Effector CD8-positive, alpha-beta T cell (primary cell): ENCODE data around the gene ZNF490.
"Not testable (repeated sequence)": the region's sequence is repeated elsewhere in the genome, so short reads cannot be mapped to it uniquely, and the experiment has no call there.

Source experiments
- DNase-seq: peaks from one replicate; lab custom pipeline; 2025; lab: John Stamatoyannopoulos, UW

The ZNF490 gene

GRCh38 chr19:12621253-12622024, 10.8 kb upstream of the ZNF490 start:
- DNase-seq = not testable (repeated sequence)

GRCh38 chr19:12617646-12618045, 7.0 kb upstream of the ZNF490 start:
- DNase-seq = no peak

GRCh38 chr19:12611361-12611699, 717 bp upstream of the ZNF490 start:
- no peak for DNase-seq

GRCh38 chr19:12607631-12608030, 3.0 kb downstream of the ZNF490 start:
- no peak for DNase-seq

- DNase-seq = no peak
Observed at GRCh38 chr19:12606796-12607195, 3.8 kb downstream of the ZNF490 start.

GRCh38 chr19:12603714-12604113, 6.9 kb downstream of the ZNF490 start:
- DNase-seq = no peak

GRCh38 chr19:12597594-12597993, 13.0 kb downstream of the ZNF490 start:
- no peak for DNase-seq

GRCh38 chr19:12596927-12597548, 13.6 kb downstream of the ZNF490 start:
- DNase-seq = no peak

- no peak for DNase-seq
Observed at GRCh38 chr19:12596485-12596884, 14.1 kb downstream of the ZNF490 start.

- no peak for DNase-seq
Observed at GRCh38 chr19:12581100-12581499, 29.5 kb downstream of the ZNF490 start.

- no peak for DNase-seq
Observed at GRCh38 chr19:12580180-12580694, 30.4 kb downstream of the ZNF490 start.

- no peak for DNase-seq
Observed at GRCh38 chr19:12578641-12579040, 32.0 kb downstream of the ZNF490 start.

- DNase-seq = no peak
Observed at GRCh38 chr19:12574036-12574435, 36.6 kb downstream of the ZNF490 start.

GRCh38 chr19:12567951-12568350, 42.7 kb downstream of the ZNF490 start:
- DNase-seq = no peak

- not testable (repeated sequence) for DNase-seq
Observed at GRCh38 chr19:12566380-12566779, 44.2 kb downstream of the ZNF490 start.

- DNase-seq = peak; percentile 85
Observed at GRCh38 chr19:12564016-12564664, 46.5 kb downstream of the ZNF490 start.

GRCh38 chr19:12555456-12555930, 55.1 kb downstream of the ZNF490 start:
- DNase-seq = no peak

- peak; percentile 92 for DNase-seq
Observed at GRCh38 chr19:12551060-12551832, 59.4 kb downstream of the ZNF490 start, which contains the start of gene ZNF564. Gene ZNF564, minus strand, starts transcription at chr19:12551482. Its CDS starts 150 bp downstream, at chr19:12551332.

GRCh38 chr19:12546903-12547302, 63.7 kb downstream of the ZNF490 start:
- DNase-seq = no peak

- no peak for DNase-seq
Observed at GRCh38 chr19:12546068-12546467, 64.5 kb downstream of the ZNF490 start.

- DNase-seq = no peak
Observed at GRCh38 chr19:12545267-12545666, 65.3 kb downstream of the ZNF490 start.

GRCh38 chr19:12544401-12544876, 66.2 kb downstream of the ZNF490 start:
- no peak for DNase-seq
